Fibroblast of lung (primary cell): Measurements from ENCODE around the gene SLC17A9. TPM values are rescaled to one million over a fixed set of nuclear protein-coding genes. Genes with fewer than 3 reads are reported as not detected.

Experiments
- DNase-seq, 2 donors: peaks; one replicate each; pipeline versions ENCODE4 v3.0.0 to v3.0.0-alpha.2; 2010; ENCODE audit warnings: low read depth in 2 of 2
- H2AFZ ChIP-seq: 2 replicates; pipeline ENCODE4 v1.5.1; 2012; ENCODE audit warnings: low read length, control low read depth, inconsistent platforms
- H3K27ac ChIP-seq: 2 replicates; pipeline ENCODE4 v1.5.1; 2011; ENCODE audit warnings: low read length, control low read depth; ENCODE audit not compliant: insufficient read depth
- H3K27me3 ChIP-seq: 2 replicates; pipeline ENCODE4 v1.5.1; 2011; ENCODE audit warnings: mild to moderate bottlenecking, low read length; ENCODE audit not compliant: control insufficient read depth, insufficient read depth
- H3K36me3 ChIP-seq: 2 replicates; pipeline ENCODE4 v1.5.1; 2011; ENCODE audit warnings: low read length; ENCODE audit not compliant: control insufficient read depth, insufficient read depth
- H3K4me1 ChIP-seq: 2 replicates; pipeline ENCODE4 v1.5.1; 2011; ENCODE audit warnings: low read length; ENCODE audit not compliant: control insufficient read depth, insufficient read depth; ENCODE audit errors: extremely low read depth
- H3K4me2 ChIP-seq: 2 replicates; pipeline ENCODE4 v1.5.1; 2011; ENCODE audit warnings: low read length, control low read depth; ENCODE audit not compliant: insufficient read depth; ENCODE audit errors: extremely low read depth
- H3K4me3 ChIP-seq, 4 experiments: fragments of 200-600 bp in 1 of 4; sonication (generic) in 1 of 4; replicated peaks in 1 of 4; 2 replicates each; pipeline ENCODE4 v1.5.1; 2011 to 2016; ENCODE audit warnings: low read length in 4 of 4, low read depth in 3 of 4, mild to moderate bottlenecking in 3 of 4, control low read depth in 2 of 4, inconsistent platforms in 1 of 4, mixed read lengths in 1 of 4; ENCODE audit not compliant: insufficient read depth in 1 of 4; ENCODE audit errors: control extremely low read depth in 1 of 4
- H3K79me2 ChIP-seq: 2 replicates; pipeline ENCODE4 v1.5.1; 2012; ENCODE audit warnings: mild to moderate bottlenecking, low read length, inconsistent platforms; ENCODE audit not compliant: control insufficient read depth, insufficient read depth
- H3K9ac ChIP-seq: 2 replicates; pipeline ENCODE4 v1.5.1; 2011; ENCODE audit warnings: mild to moderate bottlenecking, low read length, control low read depth; ENCODE audit not compliant: insufficient read depth
- H3K9me3 ChIP-seq: 2 replicates; pipeline ENCODE4 v1.5.1; 2012; ENCODE audit warnings: low read depth, low read length; ENCODE audit not compliant: control insufficient read depth, insufficient read depth
- H4K20me1 ChIP-seq: 2 replicates; pipeline ENCODE4 v1.5.1; 2011; ENCODE audit warnings: low read length; ENCODE audit not compliant: control insufficient read depth, insufficient read depth; ENCODE audit errors: extremely low read depth
- EZH2 ChIP-seq: IDR thresholded peaks from 2 replicates; pipeline ENCODE4 v1.5.1; 2012; ENCODE audit warnings: low read length, control low read depth, mild to moderate bottlenecking; ENCODE audit errors: missing control alignments
- polyA plus RNA-seq, 2 donors: library from polyadenylated mRNA; depleted of rRNA in 1 of 2; stranded (reverse) in 1 of 2; unstranded in 1 of 2; fragments of >200 nt; gene quantifications; 2 replicates each; pipeline ENCODE4 v1.2.1, GENCODE V29; 2011 to 2012; ENCODE audit warnings: missing spikeins in 1 of 2
- total RNA-seq: library from RNA; depleted of rRNA; stranded (reverse); fragments of >200 nt; gene quantifications from 2 replicates; pipeline ENCODE4 v1.2.1, GENCODE V29; 2014
- TF ChIP-seq, protein P1 (sequence below), 2 donors: IDR thresholded peaks in 1 of 2; conservative IDR thresholded peaks in 1 of 2; 1 replicate in 1 of 2; 2 replicates in 1 of 2; pipeline ENCODE4 v1.5.1; 2011 to 2012; ENCODE audit warnings: low read length in 2 of 2, control low read depth in 1 of 2, inconsistent platforms in 1 of 2, low read depth in 1 of 2, mild to moderate bottlenecking in 1 of 2

SLC17A9 gene
- total and polyA plus RNA-seq, 2 donors (not counting 1 experiment from before 2014, with no cell fraction given) = 6.4 to 6.8 TPM

DNA sequence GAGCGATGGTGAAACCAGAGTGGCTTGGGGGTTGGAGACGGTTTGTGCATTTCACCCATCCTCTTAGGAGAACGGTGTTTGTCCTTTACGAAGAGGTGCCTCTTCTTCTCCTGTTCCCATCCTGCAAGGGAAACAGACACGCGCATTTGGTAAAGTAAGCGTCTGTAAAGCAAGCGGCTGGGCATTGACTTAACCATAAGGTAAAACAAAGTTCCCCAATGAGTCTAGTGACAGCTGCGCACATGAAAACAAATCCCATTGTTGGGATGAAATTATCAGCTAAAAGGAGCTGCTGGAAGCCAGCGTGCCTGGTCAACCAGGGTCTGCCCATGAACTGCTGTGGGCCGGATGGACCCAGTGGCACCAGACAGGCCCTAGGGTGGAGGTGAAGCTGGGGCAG is 48.4 kb downstream of the SLC17A9 start:
- no peaks in the 10 kb centered on the region for H3K4me1 ChIP-seq
- no peak for DNase-seq
- no peak overlapping the region for H2AFZ ChIP-seq
- H3K27me3 ChIP-seq = peaks cover 50% of the 10 kb centered on the region
- H3K27ac ChIP-seq = no peak overlapping the region
- no peaks in the 10 kb centered on the region for H4K20me1 ChIP-seq
- no peaks in the 10 kb centered on the region for H3K36me3 ChIP-seq
- H3K4me3 ChIP-seq = no peak overlapping the region
- no peaks in the 10 kb centered on the region for H3K79me2 ChIP-seq
- H3K9me3 ChIP-seq = no peaks in the 10 kb centered on the region
- H3K9ac ChIP-seq = no peak overlapping the region
- TF ChIP-seq, protein P1, sequence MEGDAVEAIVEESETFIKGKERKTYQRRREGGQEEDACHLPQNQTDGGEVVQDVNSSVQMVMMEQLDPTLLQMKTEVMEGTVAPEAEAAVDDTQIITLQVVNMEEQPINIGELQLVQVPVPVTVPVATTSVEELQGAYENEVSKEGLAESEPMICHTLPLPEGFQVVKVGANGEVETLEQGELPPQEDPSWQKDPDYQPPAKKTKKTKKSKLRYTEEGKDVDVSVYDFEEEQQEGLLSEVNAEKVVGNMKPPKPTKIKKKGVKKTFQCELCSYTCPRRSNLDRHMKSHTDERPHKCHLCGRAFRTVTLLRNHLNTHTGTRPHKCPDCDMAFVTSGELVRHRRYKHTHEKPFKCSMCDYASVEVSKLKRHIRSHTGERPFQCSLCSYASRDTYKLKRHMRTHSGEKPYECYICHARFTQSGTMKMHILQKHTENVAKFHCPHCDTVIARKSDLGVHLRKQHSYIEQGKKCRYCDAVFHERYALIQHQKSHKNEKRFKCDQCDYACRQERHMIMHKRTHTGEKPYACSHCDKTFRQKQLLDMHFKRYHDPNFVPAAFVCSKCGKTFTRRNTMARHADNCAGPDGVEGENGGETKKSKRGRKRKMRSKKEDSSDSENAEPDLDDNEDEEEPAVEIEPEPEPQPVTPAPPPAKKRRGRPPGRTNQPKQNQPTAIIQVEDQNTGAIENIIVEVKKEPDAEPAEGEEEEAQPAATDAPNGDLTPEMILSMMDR (conservative IDR thresholded peaks at IDR 0.05 in 1 of 2, IDR thresholded peaks at IDR 0.05 in 1 of 2; ENCODE audit: low read depth in 1 of 2, low read length in 2 of 2) = no peak
- no peak for TF ChIP-seq EZH2
- no peak overlapping the region for H3K4me2 ChIP-seq

DNA sequence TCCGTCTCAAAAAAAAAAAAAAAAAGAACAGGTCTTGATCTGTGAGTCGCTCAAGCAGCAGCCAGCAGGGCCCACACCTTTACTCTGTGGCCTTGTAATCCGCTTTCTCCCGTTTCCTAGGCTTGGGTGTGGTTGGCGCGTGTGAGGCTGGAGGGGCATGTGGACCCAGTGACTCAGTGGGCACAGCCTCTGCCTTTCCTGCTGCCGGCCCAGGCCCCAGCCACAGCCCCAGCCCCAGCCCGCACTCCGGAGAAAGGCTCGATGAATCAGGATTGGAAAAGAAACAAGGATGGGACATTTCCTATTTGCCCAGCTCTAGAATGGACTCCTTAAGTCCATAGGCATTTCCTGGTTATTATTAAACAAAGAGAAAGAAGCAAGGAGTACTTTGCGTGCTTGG is 50.0 kb downstream of the SLC17A9 start:
- Histone ChIP-seq H3K4me1 (no peaks in the 10 kb centered on the region), H3K4me3 (no peak overlapping the region), H4K20me1 (no peaks in the 10 kb centered on the region), H2AFZ (no peak overlapping the region), H3K27me3 (peaks cover 61% of the 10 kb centered on the region), H3K9ac (no peak overlapping the region), H3K79me2 (no peaks in the 10 kb centered on the region), H3K4me2 (no peak overlapping the region), H3K36me3 (no peaks in the 10 kb centered on the region), H3K27ac (no peak overlapping the region), H3K9me3 (no peaks in the 10 kb centered on the region)
- TF ChIP-seq, protein P1 (conservative IDR thresholded peaks at IDR 0.05 in 1 of 2, IDR thresholded peaks at IDR 0.05 in 1 of 2; ENCODE audit: low read depth in 1 of 2, low read length in 2 of 2) = no peak
- TF ChIP-seq EZH2 = no peak
- no peak for DNase-seq

DNA sequence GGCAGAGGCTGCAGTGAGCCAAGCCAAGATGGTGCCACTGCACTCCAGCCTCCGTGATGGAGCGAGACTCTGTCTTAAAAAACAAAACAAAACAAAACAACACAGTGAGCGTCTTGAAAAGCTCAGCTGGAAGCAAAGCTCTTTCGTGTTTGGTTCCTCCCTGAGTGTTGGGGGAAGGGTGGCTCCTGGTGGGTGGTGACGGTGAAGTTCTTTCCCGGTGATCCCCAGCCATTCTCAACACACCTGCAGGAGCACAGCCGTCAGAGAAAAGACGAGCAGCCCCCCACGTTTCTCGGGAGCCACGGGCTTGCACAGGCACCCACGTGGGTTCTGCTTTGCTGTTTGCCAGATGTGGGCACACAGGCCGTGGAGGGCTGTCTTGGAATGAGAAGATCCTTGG is 51.0 kb downstream of the SLC17A9 start:
- Histone ChIP-seq H2AFZ (no peak overlapping the region), H3K9me3 (no peaks in the 10 kb centered on the region), H3K4me3 (no peak overlapping the region), H3K27me3 (peaks cover 69% of the 10 kb centered on the region), H3K9ac (no peak overlapping the region), H3K27ac (no peak overlapping the region), H3K36me3 (no peaks in the 10 kb centered on the region), H4K20me1 (no peaks in the 10 kb centered on the region), H3K4me1 (no peaks in the 10 kb centered on the region), H3K4me2 (no peak overlapping the region), H3K79me2 (no peaks in the 10 kb centered on the region)
- TF ChIP-seq, protein P1 (conservative IDR thresholded peaks at IDR 0.05 in 1 of 2, IDR thresholded peaks at IDR 0.05 in 1 of 2; ENCODE audit: low read depth in 1 of 2, low read length in 2 of 2) = no peak
- TF ChIP-seq EZH2 = peak; percentile 59
- DNase-seq = no peak
